GM12874 (cell line): ENCODE measurements around the gene CNN1.

Experiments
- CTCF ChIP-seq: IDR thresholded peaks from 2 replicates; pipeline ENCODE4 v1.5.1; 2011; ENCODE audit warnings: low read depth, mild to moderate bottlenecking, control low read depth, low read length, moderate library complexity; ENCODE audit not compliant: insufficient read depth

Gene CNN1

GRCh38 chr19:11596156-11596555 lies 57.5 kb downstream of the CNN1 start:
- TF ChIP-seq CTCF: no peak

GRCh38 chr19:11597202-11598102 lies 58.8 kb downstream of the CNN1 start, which contains the start of gene ZNF627:
TSS of gene ZNF627 (plus strand) at chr19:11597483. CDS start at chr19:11597628, 145 bp downstream.
- TF ChIP-seq CTCF: 0 out of 2 replicates have a peak, but pooled peaks have one; percentile 14

- TF ChIP-seq CTCF: no peak
These were observed 59.4 kb downstream of the CNN1 start for GRCh38 chr19:11598103-11598483.

GRCh38 chr19:11598746-11599145 lies 60.1 kb downstream of the CNN1 start:
- no peak for TF ChIP-seq CTCF
